Activated T-helper 17 cell treated with anti-CD3 and anti-CD28 coated beads, Interleukin-2, amount 50 U/mL, for 72 hours (primary cell): Measurements from ENCODE around the gene INPP4A. TPM values are rescaled to one million over a fixed set of nuclear protein-coding genes. Genes with fewer than 3 reads are reported as not detected.

Experiments
- ATAC-seq: fragments of 150-1000 bp; cut with Tn5 transposase; replicated peaks from 2 replicates; pipeline ENCODE4 v1.10.0; 2021; ENCODE audit warnings: mild to moderate bottlenecking, moderate library complexity
- H3K27ac Mint-ChIP-seq: one replicate; pipeline ENCODE4 v1.8.0; 2022; ENCODE audit warnings: mixed read lengths
- H3K27me3 Mint-ChIP-seq: one replicate; pipeline ENCODE4 v1.8.0; 2022; ENCODE audit warnings: mixed read lengths
- H3K36me3 Mint-ChIP-seq: one replicate; pipeline ENCODE4 v1.8.0; 2022; ENCODE audit warnings: low read depth, mild to moderate bottlenecking, mixed read lengths
- H3K4me1 Mint-ChIP-seq: one replicate; pipeline ENCODE4 v1.8.0; 2022; ENCODE audit warnings: mixed read lengths
- H3K4me3 Mint-ChIP-seq: one replicate; pipeline ENCODE4 v1.8.0; 2022; ENCODE audit warnings: mild to moderate bottlenecking, mixed read lengths
- H3K9me3 Mint-ChIP-seq: one replicate; pipeline ENCODE4 v1.8.0; 2022; ENCODE audit warnings: mixed read lengths
- total RNA-seq, 2 donors: library from RNA; stranded (reverse); gene quantifications; one replicate each; pipeline ENCODE4 v1.2.3, GENCODE V29; 2022

The INPP4A gene
- total RNA-seq, 2 donors from 2014 or later, result 66.4 to 74.8 TPM

GRCh38 chr2:98608962-98609604 lies 164.4 kb downstream of the INPP4A start:
- H3K36me3 Mint-ChIP-seq, result peaks cover 72% of the 10 kb centered on the region
- peaks cover 50% of the 10 kb centered on the region for H3K4me1 Mint-ChIP-seq
- no peak for ATAC-seq
- H3K4me3 Mint-ChIP-seq, result peak overlapping the region; percentile 91
- no peaks in the 10 kb centered on the region for H3K9me3 Mint-ChIP-seq
- peak overlapping the region; percentile 94 for H3K27ac Mint-ChIP-seq
- no peaks in the 10 kb centered on the region for H3K27me3 Mint-ChIP-seq

- H3K4me3 Mint-ChIP-seq, result no peak overlapping the region
- H3K36me3 Mint-ChIP-seq, result peaks cover 99% of the 10 kb centered on the region
- peak overlapping the region; percentile 29 for H3K27ac Mint-ChIP-seq
- no peaks in the 10 kb centered on the region for H3K27me3 Mint-ChIP-seq
- H3K4me1 Mint-ChIP-seq, result peaks cover 36% of the 10 kb centered on the region
- ATAC-seq, result no peak
- no peaks in the 10 kb centered on the region for H3K9me3 Mint-ChIP-seq
Observed at GRCh38 chr2:98614024-98614739, 169.5 kb downstream of the INPP4A start.

DNA sequence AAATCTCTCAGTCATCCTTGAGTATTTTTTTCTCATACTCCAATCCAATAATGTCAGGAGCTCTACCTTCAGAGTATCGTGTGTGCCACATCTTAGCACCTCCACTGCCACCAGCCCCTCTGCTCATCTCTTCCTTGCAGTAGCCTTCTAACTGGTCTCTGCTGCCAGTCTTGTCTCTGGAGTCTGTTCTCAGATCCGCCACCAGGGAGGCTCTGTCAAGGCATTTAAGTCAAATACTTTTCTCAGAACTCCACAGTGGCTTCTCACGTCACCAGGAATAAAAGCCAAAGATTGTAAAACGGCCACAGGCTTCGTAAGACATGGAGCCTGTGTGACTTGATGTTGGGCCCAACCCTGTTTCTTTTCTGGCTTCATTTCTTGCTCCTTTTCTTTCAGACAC lies 170.8 kb downstream of the INPP4A start:
- no peak overlapping the region for H3K4me3 Mint-ChIP-seq
- peaks cover 98% of the 10 kb centered on the region for H3K36me3 Mint-ChIP-seq
- H3K27ac Mint-ChIP-seq, result peak overlapping the region; percentile 61
- H3K4me1 Mint-ChIP-seq, result peaks cover 40% of the 10 kb centered on the region
- H3K27me3 Mint-ChIP-seq, result no peaks in the 10 kb centered on the region
- H3K9me3 Mint-ChIP-seq, result no peaks in the 10 kb centered on the region
- ATAC-seq, result no peak

- H3K9me3 Mint-ChIP-seq, result no peaks in the 10 kb centered on the region
- peaks cover 38% of the 10 kb centered on the region for H3K4me1 Mint-ChIP-seq
- H3K4me3 Mint-ChIP-seq, result no peak overlapping the region
- peaks cover 98% of the 10 kb centered on the region for H3K36me3 Mint-ChIP-seq
- no peaks in the 10 kb centered on the region for H3K27me3 Mint-ChIP-seq
- peak overlapping the region; percentile 61 for H3K27ac Mint-ChIP-seq
- no peak for ATAC-seq
Observed at GRCh38 chr2:98617149-98617548, 172.5 kb downstream of the INPP4A start.

DNA sequence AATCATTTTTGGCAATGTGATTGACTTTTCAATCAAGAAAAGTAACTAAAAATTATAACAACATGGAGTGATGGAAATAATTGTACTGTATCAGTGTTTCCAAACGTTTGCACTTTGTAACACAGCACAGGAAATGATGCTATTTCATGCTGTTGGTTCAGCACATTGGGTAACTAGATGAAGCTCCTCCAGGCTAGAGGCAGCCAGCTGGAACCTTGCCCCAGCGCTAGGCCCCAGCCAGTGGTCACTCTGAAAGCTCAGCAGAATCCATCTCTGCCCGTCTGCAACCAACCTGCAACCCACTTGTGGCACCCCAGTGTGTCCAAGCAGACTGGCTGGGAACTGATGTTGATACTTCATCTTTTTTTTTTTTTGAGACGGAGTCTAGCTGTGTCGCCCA lies 179.0 kb downstream of the INPP4A start:
- Mint-ChIP-seq H3K27ac (no peak overlapping the region), H3K9me3 (no peaks in the 10 kb centered on the region), H3K36me3 (peaks cover 97% of the 10 kb centered on the region), H3K4me1 (peaks cover 16% of the 10 kb centered on the region), H3K27me3 (no peaks in the 10 kb centered on the region), H3K4me3 (no peak overlapping the region)
- ATAC-seq, result no peak

GRCh38 chr2:98632351-98632750 lies 187.7 kb downstream of the INPP4A start:
- no peak overlapping the region for H3K4me3 Mint-ChIP-seq
- no peaks in the 10 kb centered on the region for H3K9me3 Mint-ChIP-seq
- H3K27me3 Mint-ChIP-seq, result no peaks in the 10 kb centered on the region
- no peak overlapping the region for H3K27ac Mint-ChIP-seq
- H3K4me1 Mint-ChIP-seq, result peaks cover 23% of the 10 kb centered on the region
- no peak for ATAC-seq
- H3K36me3 Mint-ChIP-seq, result peaks cover 88% of the 10 kb centered on the region

GRCh38 chr2:98634406-98635092 lies 189.9 kb downstream of the INPP4A start:
- peaks cover 88% of the 10 kb centered on the region for H3K36me3 Mint-ChIP-seq
- H3K27me3 Mint-ChIP-seq, result no peaks in the 10 kb centered on the region
- H3K9me3 Mint-ChIP-seq, result no peaks in the 10 kb centered on the region
- H3K4me3 Mint-ChIP-seq, result peak overlapping the region; percentile 54
- ATAC-seq, result peak; percentile 54
- peaks cover 28% of the 10 kb centered on the region for H3K4me1 Mint-ChIP-seq
- peak overlapping the region; percentile 81 for H3K27ac Mint-ChIP-seq

- H3K9me3 Mint-ChIP-seq, result no peaks in the 10 kb centered on the region
- H3K36me3 Mint-ChIP-seq, result peaks cover 88% of the 10 kb centered on the region
- peak; percentile 91 for ATAC-seq
- peak overlapping the region; percentile 87 for H3K27ac Mint-ChIP-seq
- peak overlapping the region; percentile 81 for H3K4me3 Mint-ChIP-seq
- H3K4me1 Mint-ChIP-seq, result peaks cover 29% of the 10 kb centered on the region
- H3K27me3 Mint-ChIP-seq, result no peaks in the 10 kb centered on the region
Observed at GRCh38 chr2:98637401-98638147, 192.9 kb downstream of the INPP4A start.

DNA sequence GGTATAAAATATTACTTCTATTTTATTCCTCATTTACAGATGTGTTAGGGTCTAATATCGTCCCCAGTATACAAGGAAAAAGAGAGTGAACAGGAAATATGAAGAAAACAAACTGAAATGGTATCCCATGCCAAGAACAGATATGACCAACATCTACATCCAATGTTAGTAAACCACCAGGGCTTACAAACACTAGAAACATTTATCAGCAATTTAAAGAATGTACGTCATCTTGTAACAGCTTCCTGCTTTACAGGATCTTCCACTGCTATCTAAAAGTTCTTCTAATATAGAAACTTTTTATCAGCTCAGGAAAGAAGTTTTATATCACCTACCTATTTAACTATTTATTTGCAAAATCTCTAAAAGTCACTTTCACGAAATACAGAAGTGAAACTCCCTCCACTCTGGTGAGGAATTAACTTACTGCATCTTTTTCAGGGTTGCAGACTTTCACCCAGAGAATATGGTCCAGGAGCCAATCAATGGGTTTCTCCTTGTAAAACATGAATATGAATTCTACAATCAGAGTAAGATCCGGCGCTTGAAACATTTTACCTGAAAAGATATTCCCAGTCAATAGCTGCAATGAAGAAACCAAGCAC lies 198.9 kb downstream of the INPP4A start:
- Mint-ChIP-seq H3K27ac (no peak overlapping the region), H3K4me3 (no peak overlapping the region), H3K27me3 (no peaks in the 10 kb centered on the region), H3K36me3 (peaks cover 96% of the 10 kb centered on the region), H3K4me1 (peaks cover 5% of the 10 kb centered on the region), H3K9me3 (no peaks in the 10 kb centered on the region)
- no peak for ATAC-seq

Other genes starting within 250 kb of the INPP4A start
- gene CNGA3, start 98.4 kb upstream of the INPP4A start, total RNA-seq, result not detected
- 10 to 100 TPM; 22.9 to 25.2 TPM for gene COA5, start 163.7 kb downstream of the INPP4A start, total RNA-seq
- gene UNC50, start 163.7 kb downstream of the INPP4A start, total RNA-seq, result 10 to 100 TPM; 19.5 to 26.0 TPM